ENCODE results near the gene ZP1.
"Not testable (repeated sequence)": the region's sequence is repeated elsewhere in the genome, so short reads cannot be mapped to it uniquely, and the experiment has no call there.

The ZP1 gene

DNA sequence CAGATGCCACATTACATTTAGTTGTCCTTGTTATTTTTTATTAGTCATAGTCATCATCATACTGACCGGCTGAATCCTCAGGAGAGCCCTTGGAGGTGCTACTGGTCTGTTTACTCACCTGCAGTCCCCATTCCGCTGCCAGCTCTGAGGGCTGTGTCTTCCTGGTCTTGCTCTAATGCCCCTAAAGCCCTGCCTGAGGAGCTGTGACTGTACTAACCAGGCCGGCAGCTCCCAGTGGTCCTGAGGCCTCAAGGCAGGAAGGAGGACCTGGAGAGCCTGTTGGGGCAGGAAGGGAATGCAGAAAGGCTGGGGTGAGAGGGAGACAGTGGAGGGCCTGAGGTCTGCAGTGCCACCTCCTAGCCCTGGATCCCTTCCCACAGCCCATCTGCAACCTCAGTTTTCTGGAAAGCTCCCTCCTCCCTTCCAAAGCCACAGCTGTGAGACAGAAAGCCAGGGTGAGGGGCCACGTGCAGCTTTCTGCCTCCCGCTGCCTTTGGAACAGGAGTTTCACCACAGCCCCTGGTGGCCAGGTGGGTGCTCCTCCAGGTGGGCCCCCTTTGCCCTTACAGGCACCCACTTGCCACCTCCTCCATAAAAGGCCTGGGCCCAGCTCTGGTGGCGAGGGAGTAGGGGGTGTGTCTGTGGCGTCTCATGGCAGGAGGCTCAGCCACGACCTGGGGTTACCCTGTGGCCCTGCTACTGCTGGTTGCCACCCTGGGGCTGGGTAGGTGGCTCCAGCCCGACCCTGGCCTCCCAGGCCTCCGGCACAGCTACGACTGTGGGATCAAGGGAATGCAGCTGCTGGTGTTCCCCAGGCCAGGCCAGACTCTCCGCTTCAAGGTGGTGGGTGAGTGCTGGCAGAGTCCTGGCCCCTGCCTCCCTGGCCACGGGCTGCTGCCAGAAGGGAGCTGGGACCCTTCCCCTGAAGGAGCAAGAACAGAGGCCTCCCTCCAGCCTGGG, at the start of gene ZP1:
ZP1 (plus strand) TSS at position 632 of the 960 bp plus-strand sequence; CDS start at position 652, 20 bp downstream.
- no peak for DNase-seq (ENCODE audit: low read depth in 2 of 2)

DNA sequence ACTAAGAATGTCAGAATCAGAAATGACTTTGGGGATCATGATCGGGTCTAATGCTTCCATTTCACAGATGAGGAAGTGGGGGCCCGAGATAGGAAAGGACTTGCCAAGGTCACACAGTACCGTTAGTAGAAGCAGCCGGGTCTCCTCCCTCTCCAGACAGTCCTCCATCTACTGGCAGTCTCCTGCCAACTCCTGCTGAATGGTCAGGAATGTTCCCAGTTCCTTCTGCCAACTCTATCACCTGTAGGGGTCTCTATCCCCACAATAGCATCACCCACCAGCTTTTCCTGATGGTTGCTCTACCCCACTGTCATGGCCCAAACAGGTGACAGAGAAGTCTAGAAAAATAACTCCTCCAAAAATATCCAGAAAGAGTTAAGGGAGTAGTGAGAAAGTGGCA, 49.3 kb upstream of the ZP1 start:
- DNase-seq (ENCODE audit: low read depth in 2 of 2): no peak

- no peak for DNase-seq (ENCODE audit: low read depth in 2 of 2)
Measured at GRCh38 chr11:60821827-60822599, 45.3 kb upstream of the ZP1 start.

GRCh38 chr11:60823745-60824306, 43.5 kb upstream of the ZP1 start:
- not testable (repeated sequence) for DNase-seq (ENCODE audit: low read depth in 2 of 2)

- no peak for DNase-seq (ENCODE audit: low read depth in 2 of 2)
Measured at GRCh38 chr11:60825118-60825517, 42.2 kb upstream of the ZP1 start.

DNA sequence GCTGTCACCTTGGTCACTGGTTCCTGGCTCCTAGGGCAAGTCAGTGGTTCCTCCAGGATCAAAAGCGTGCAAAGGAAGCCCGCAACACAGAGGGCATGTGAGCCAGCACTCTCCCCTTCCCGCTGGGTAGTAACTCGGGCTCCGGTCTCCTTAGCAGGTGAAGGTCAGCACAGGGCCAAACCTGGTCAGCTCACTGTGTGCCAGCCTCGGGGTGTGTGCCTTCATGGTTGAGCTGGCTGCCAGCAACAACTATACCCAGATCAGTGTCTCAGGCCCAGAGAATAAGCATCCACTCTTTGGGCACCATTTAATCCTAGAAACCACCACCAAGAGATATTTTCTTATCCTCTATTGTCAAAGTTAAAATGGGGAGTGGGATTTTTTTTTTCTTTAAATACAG, 41.6 kb upstream of the ZP1 start:
- no peak for DNase-seq (ENCODE audit: low read depth in 2 of 2)

GRCh38 chr11:60830478-60831142, 36.7 kb upstream of the ZP1 start:
- DNase-seq (ENCODE audit: low read depth in 2 of 2): no peak

DNA sequence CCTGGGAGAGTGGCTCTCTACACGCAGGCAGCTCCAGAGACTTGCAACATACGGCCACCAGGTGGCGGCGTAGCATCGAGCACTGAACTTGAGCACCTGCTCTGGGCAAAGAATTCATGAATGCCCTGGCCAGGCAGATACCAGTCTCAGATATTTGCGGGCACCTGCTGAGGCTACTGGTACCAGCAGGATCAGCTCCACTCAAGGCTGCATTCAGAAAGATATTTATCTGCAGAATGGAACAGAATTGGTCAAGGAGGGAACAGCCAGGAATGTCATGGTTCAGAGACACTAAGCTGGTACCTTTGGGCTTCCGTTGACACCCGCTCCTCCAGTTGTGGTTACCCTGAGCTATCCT, 36.2 kb upstream of the ZP1 start:
- DNase-seq (ENCODE audit: low read depth in 2 of 2): peak; percentile 61 to 71

DNA sequence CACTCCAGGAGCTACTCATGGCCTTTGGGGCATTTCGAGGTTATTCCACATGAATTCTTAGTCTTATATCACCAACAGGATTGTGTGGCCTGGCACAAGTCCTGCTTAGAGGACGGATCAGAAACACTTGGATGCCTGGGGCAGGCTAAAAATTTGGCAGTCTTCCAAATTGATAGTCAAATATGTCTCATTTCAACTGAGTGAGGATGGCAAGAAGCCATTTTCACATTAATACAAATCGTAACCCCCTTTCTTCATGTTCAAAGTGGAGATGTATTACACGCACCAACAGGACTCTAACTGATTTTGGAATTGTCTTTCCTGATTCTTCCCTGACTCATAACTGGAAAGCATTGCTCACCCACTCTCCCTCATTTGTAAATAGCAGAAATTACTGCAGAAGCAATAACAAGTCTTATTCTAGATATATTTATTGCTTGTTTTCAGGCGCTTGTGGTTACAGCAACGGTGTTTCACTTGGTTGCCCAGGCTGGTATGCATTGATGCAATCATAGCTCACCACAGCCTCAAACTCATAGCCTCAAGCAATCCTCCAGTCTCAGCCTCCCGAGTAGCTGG, 35.8 kb upstream of the ZP1 start:
- DNase-seq (ENCODE audit: low read depth in 2 of 2): no peak

GRCh38 chr11:60834742-60835533, 32.4 kb upstream of the ZP1 start:
- DNase-seq (ENCODE audit: low read depth in 2 of 2): no peak

DNA sequence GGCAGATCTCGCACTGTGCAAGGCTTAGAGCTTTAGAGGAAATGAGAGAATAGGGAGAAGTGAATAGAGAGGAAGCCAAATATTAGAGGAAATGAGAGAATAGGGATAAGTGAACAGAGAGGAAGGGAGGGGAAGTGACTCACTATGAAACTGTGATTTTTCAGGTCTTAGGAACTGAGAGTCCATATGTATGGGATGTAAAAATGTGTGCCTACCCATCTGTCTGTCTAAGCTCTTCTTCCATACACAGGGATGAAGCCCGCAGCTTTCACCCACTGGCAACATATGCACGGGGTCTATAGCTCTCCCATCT, 31.9 kb upstream of the ZP1 start:
- no peak for DNase-seq (ENCODE audit: low read depth in 2 of 2)

GRCh38 chr11:60836866-60837515, 30.4 kb upstream of the ZP1 start:
- DNase-seq (ENCODE audit: low read depth in 2 of 2): no peak

GRCh38 chr11:60838132-60838531, 29.2 kb upstream of the ZP1 start:
- no peak for DNase-seq (ENCODE audit: low read depth in 2 of 2)

GRCh38 chr11:60840470-60841430, 26.6 kb upstream of the ZP1 start:
- no peak for DNase-seq (ENCODE audit: low read depth in 2 of 2)

DNA sequence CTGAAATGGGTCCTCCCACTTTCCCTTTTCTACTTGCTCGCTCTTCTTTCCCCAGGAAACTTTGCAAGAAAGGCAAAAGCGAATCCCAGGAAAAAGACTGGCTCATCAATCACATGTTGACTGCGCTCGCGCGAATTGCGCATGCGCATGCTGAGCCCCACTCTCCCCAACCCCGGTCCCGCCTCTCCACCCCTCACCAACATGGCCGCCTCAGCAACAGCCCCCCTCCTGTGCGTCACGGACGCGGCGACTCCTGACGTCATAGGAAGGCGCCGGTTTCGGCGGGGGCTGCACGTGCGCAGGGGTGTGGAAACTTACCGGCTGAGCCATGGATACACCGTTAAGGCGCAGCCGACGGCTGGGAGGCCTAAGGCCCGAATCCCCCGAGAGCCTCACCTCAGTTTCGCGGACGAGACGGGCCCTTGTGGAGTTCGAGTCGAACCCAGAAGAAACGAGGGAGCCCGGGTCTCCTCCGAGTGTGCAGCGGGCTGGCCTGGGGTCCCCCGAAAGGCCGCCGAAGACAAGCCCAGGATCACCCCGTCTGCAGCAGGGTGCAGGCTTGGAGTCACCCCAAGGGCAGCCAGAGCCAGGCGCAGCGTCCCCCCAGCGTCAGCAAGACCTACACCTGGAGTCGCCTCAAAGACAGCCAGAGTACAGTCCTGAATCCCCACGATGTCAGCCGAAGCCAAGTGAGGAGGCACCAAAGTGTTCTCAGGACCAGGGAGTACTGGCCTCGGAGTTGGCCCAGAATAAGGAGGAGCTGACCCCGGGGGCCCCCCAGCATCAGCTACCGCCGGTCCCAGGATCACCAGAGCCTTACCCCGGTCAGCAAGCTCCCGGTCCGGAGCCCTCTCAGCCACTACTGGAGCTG, 25.3 kb upstream of the ZP1 start, which contains the start of gene CCDC86:
CCDC86 (plus strand) TSS at position 317 of the 871 bp plus-strand sequence; CDS start at position 329, 12 bp downstream.
- DNase-seq (ENCODE audit: low read depth in 2 of 2): peak; percentile 95 to 97

GRCh38 chr11:60842668-60843600, 24.4 kb upstream of the ZP1 start:
- no peak for DNase-seq (ENCODE audit: low read depth in 2 of 2)
